CD1c-positive myeloid dendritic cell (primary cell): Measurements from ENCODE around the gene YEATS4.

Experiments used
- DNase-seq: peaks from one replicate; pipeline ENCODE4 v3.0.0-alpha.2; 2016; ENCODE audit errors: extremely low spot score

Gene YEATS4

DNA sequence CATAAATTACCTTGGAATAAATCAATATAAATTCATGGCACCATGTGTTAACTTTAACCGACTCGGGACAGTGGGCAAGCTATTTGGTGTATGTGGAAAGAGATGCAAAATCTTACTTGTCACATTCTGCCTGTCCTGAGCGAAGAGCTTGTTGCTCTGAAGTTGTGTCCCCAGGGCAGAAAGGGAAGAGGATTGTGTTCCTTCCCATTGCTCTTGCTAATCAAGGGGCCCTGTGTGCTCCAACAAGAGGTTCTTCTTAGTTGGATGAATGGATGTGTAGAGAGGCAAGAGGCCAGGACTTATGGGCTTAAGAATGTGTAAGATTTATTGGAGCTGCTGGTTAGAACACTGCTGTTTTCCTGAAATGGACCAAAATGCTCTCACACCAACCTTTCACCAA, 74.1 kb downstream of the YEATS4 start:
- DNase-seq, result no peak

DNA sequence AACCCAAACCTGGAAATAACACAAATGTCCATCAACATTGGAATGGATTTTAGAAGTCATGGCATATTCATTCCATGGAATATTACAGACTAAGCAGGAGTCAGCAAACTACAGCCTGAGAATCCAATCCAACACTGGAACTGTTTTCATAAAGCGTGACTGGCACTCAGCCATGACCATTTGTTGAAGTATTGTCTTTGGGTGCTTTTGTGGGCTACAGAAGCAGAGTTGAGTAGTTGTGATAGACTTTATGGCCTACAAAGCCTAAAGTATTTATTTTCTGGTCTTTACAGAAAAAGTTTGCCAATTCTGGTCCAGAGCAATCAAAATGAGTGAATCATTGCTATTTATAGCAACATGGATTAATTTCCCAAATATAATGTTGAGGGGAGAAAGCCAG, 76.1 kb downstream of the YEATS4 start:
- DNase-seq, result no peak

DNA sequence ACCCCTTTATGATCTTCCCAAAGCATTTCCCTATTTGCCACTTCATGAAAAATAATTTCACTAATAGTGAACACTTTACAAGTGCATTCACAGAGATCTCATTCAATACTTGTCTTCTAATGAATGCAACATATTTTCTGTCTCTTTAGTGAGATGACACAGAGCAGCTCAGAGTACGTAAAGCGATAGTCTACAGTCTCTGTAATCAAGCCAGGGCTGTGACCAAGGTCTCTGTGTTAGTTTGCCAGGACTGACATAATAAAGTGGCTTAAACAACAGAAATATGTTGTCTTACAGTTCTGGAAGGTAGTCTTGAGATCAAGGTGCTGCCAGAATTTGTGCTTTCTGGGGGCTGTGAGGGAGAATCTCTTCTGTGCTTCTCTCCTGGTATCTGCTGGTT, 77.5 kb downstream of the YEATS4 start:
- no peak for DNase-seq

DNA sequence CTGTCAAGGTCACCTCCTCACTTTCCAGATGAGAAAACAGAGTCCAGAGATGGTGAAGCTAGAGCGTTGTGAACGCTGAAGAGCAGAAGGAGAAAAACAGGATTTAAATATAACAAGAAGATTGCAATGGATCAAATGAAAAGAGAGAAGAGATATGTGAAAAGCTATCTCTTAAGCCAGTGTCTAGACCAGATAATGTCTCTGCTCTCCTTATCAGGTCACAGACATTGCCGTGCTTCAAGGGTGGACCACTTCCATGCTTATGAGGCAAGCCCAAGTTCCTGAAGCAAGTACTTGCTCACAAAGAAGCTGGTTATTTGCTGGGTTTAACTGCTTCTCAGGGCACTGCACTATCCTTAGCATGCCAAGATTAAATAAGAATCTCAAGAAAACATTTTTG, 79.0 kb downstream of the YEATS4 start:
- no peak for DNase-seq

DNA sequence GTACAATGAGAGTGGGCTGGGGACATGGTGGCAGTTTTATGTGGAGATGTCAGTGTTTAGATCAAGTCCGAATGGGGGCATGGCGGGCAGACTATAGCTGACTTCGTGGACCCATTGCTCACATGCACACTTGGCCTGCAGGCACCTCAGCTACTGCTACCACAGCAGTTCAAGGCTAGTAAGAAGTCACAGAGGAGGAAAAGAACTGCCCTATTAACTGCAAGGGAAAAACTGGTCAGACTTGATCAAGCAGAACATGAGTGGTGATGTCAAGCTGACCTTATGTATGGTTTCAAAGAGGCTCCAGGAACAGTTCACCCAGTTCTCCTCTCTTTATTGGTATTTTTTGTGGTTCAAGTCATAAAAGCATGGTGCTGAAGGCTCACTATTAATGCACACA, 80.5 kb downstream of the YEATS4 start:
- DNase-seq, result no peak
